DND-41 (cell line): ENCODE measurements around the gene BTN1A1.

Experiments
- ATAC-seq: fragments of 200-7000 bp; cut with Tn5 transposase; 3 replicates; pipeline ENCODE4 v1.9.1; 2021; ENCODE audit warnings: low read depth; ENCODE audit not compliant: insufficient read depth
- DNase-seq: peaks from one replicate; pipeline ENCODE4 v3.0.0-alpha.2; 2020
- H2AFZ ChIP-seq: 2 replicates; pipeline ENCODE4 v1.6.0; 2012; ENCODE audit warnings: low read depth, low read length
- H3K27ac ChIP-seq: 2 replicates; pipeline ENCODE4 v1.5.1; 2012; ENCODE audit warnings: low read length, inconsistent platforms
- H3K27me3 ChIP-seq: fragments of 200-600 bp; sonication (generic); 2 replicates; pipeline ENCODE4 v1.6.0; 2012; ENCODE audit warnings: low read length, mild to moderate bottlenecking, inconsistent platforms; ENCODE audit not compliant: insufficient read depth, poor library complexity
- H3K36me3 ChIP-seq: 2 replicates; pipeline ENCODE4 v1.5.1; 2012; ENCODE audit warnings: low read length, inconsistent platforms; ENCODE audit not compliant: insufficient read depth
- H3K4me1 ChIP-seq: 2 replicates; pipeline ENCODE4 v1.5.1; 2012; ENCODE audit warnings: mild to moderate bottlenecking, low read length; ENCODE audit not compliant: insufficient read depth
- H3K4me2 ChIP-seq: 2 replicates; pipeline ENCODE4 v1.6.0; 2012; ENCODE audit warnings: mild to moderate bottlenecking, moderate library complexity, low read length, inconsistent platforms; ENCODE audit not compliant: insufficient read depth
- H3K4me3 ChIP-seq, 2 experiments: fragments of 200-600 bp in 1 of 2; shearing (Covaris generic) in 1 of 2; 2 replicates each; pipeline ENCODE4 v1.5.1; 2012 to 2016; ENCODE audit warnings: inconsistent platforms in 2 of 2, low read length in 2 of 2, mild to moderate bottlenecking in 2 of 2, low read depth in 1 of 2, moderate library complexity in 1 of 2
- H3K79me2 ChIP-seq: 2 replicates; pipeline ENCODE4 v1.6.0; 2012; ENCODE audit warnings: low read length, inconsistent platforms; ENCODE audit not compliant: insufficient read depth
- H3K9ac ChIP-seq: 2 replicates; pipeline ENCODE4 v1.6.0; 2012; ENCODE audit warnings: low read depth, mild to moderate bottlenecking, inconsistent platforms, low read length, moderate library complexity
- H3K9me3 ChIP-seq: 2 replicates; pipeline ENCODE4 v1.5.1; 2012; ENCODE audit warnings: low read length, moderate library complexity, mild to moderate bottlenecking, inconsistent platforms; ENCODE audit not compliant: insufficient read depth, severe bottlenecking
- H4K20me1 ChIP-seq: 2 replicates; pipeline ENCODE4 v1.6.0; 2012; ENCODE audit warnings: low read length; ENCODE audit not compliant: insufficient read depth
- EZH2 ChIP-seq: IDR thresholded peaks from 3 replicates; pipeline ENCODE4 v1.6.1; 2012; ENCODE audit warnings: borderline replicate concordance, low read depth, mild to moderate bottlenecking, moderate library complexity, low read length, inconsistent platforms; ENCODE audit not compliant: severe bottlenecking
- TF ChIP-seq, protein P1 (sequence below): IDR thresholded peaks from 2 replicates; pipeline ENCODE4 v1.5.1; 2012; ENCODE audit warnings: borderline replicate concordance, low read length, moderate library complexity, mild to moderate bottlenecking; ENCODE audit not compliant: poor library complexity, severe bottlenecking; ENCODE audit errors: extremely low read depth

The BTN1A1 gene

DNA sequence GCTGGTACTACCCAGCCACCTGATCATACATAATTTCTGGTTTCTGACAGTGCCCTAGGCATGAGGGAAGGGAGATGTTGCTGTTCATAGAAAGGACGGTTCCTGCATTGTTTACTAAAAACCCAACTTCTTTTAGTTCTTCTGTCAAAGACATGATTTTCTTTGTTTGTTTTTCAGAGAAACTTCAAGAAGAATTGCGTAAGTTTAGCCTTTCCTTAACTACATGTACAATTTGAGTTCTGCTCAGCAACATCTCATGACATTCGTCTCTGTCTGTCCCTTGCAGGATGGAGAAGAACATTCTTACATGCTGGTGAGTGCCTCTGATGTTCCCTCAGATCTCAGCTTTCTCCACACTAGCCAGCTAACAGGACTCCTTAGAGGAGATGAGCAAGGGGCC is 34.3 kb upstream of the BTN1A1 start:
- H3K9ac ChIP-seq = no peak overlapping the region
- peaks cover 21% of the 10 kb centered on the region for H3K79me2 ChIP-seq
- H2AFZ ChIP-seq = no peak overlapping the region
- H3K4me2 ChIP-seq = no peak overlapping the region
- no peaks in the 10 kb centered on the region for H3K9me3 ChIP-seq
- ATAC-seq = no peak
- H3K4me1 ChIP-seq = peaks cover 8% of the 10 kb centered on the region
- H3K27ac ChIP-seq = no peak overlapping the region
- peaks cover 89% of the 10 kb centered on the region for H3K36me3 ChIP-seq
- no peak overlapping the region for H3K4me3 ChIP-seq
- DNase-seq = no peak
- TF ChIP-seq EZH2 = no peak
- TF ChIP-seq, protein P1, sequence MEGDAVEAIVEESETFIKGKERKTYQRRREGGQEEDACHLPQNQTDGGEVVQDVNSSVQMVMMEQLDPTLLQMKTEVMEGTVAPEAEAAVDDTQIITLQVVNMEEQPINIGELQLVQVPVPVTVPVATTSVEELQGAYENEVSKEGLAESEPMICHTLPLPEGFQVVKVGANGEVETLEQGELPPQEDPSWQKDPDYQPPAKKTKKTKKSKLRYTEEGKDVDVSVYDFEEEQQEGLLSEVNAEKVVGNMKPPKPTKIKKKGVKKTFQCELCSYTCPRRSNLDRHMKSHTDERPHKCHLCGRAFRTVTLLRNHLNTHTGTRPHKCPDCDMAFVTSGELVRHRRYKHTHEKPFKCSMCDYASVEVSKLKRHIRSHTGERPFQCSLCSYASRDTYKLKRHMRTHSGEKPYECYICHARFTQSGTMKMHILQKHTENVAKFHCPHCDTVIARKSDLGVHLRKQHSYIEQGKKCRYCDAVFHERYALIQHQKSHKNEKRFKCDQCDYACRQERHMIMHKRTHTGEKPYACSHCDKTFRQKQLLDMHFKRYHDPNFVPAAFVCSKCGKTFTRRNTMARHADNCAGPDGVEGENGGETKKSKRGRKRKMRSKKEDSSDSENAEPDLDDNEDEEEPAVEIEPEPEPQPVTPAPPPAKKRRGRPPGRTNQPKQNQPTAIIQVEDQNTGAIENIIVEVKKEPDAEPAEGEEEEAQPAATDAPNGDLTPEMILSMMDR = no peak
- 0 out of 2 replicates have a peak, but pooled peaks cover 3% of the 10 kb centered on the region for H4K20me1 ChIP-seq
- no peaks in the 10 kb centered on the region for H3K27me3 ChIP-seq

DNA sequence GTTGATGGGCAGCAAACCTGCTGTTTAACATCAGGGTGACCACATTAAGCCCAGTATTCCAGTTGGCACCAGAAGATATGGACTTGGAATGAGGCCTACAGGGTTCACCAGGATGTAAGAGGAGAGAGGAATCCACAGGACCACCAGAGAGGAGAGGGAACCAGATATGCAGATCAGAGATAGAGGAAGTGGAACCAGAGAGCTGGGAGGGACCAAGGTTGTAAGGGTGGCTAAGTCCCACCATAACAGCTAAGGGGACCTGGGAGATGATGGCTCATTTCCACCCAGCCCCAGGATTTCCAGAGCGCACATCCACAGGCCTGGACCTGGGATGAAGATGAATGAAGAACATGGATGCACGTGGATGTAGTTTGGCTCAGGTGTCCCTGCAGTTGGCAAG is 31.3 kb upstream of the BTN1A1 start:
- no peak for ATAC-seq
- Histone ChIP-seq H3K4me2 (no peak overlapping the region), H3K9me3 (peaks cover 9% of the 10 kb centered on the region), H4K20me1 (no peaks in the 10 kb centered on the region), H3K4me3 (no peak overlapping the region), H2AFZ (no peak overlapping the region), H3K27ac (no peak overlapping the region), H3K9ac (no peak overlapping the region), H3K36me3 (peaks cover 60% of the 10 kb centered on the region), H3K4me1 (peaks cover 12% of the 10 kb centered on the region), H3K79me2 (no peaks in the 10 kb centered on the region), H3K27me3 (no peaks in the 10 kb centered on the region)
- DNase-seq = no peak
- TF ChIP-seq, protein P1 = no peak
- TF ChIP-seq EZH2 = no peak

DNA sequence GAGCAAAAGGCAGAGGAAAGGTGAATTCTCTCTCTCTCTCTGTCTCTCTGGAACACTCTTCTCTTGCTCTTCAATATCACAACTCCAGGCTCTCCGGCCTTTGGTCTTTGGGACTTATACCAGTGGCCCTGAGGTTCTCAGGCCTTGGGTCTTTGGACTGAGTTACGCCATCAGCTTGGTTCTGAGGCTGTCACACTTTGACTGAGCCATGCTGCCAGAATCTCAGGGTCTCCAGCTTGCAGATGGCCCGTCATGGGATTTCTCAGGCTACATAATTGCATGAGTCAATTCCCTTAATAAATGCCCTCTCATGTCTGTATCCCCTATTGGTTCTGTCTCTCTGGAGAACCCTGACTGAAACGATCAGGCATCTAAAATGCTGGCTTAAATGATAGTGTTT is 29.5 kb upstream of the BTN1A1 start:
- ATAC-seq = no peak
- no peaks in the 10 kb centered on the region for H3K27me3 ChIP-seq
- TF ChIP-seq, protein P1 = no peak
- no peak for TF ChIP-seq EZH2
- H3K9me3 ChIP-seq = peaks cover 9% of the 10 kb centered on the region
- 0 out of 2 replicates have a peak, but pooled peaks cover 6% of the 10 kb centered on the region for H3K79me2 ChIP-seq
- no peak overlapping the region for H3K27ac ChIP-seq
- peaks cover 25% of the 10 kb centered on the region for H3K4me1 ChIP-seq
- peaks cover 42% of the 10 kb centered on the region for H3K36me3 ChIP-seq
- H3K9ac ChIP-seq = no peak overlapping the region
- no peak for DNase-seq
- no peaks in the 10 kb centered on the region for H4K20me1 ChIP-seq
- H3K4me2 ChIP-seq = no peak overlapping the region
- H3K4me3 ChIP-seq = no peak overlapping the region
- H2AFZ ChIP-seq = no peak overlapping the region

DNA sequence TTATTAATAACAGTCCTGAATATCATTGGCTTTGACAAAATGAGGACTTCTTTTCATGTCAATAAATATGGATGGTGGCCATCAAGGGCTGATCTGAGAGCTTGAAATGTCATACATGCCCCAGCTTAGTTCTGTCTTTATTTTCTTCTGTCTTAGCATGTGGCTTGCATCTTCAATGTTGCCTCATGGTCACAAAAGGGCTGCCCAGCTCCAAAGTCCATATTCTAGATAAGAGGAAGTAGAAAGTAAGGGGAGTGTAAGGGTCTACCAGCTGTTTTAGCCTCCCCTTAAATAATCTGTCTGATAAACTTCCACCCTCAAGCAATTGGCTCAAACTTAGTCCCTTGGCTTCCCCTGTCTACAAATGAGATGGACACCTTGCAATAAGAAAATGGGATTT is 28.1 kb upstream of the BTN1A1 start:
- peaks cover 28% of the 10 kb centered on the region for H3K36me3 ChIP-seq
- H4K20me1 ChIP-seq = no peaks in the 10 kb centered on the region
- H3K4me2 ChIP-seq = no peak overlapping the region
- H3K9ac ChIP-seq = no peak overlapping the region
- no peak overlapping the region for H2AFZ ChIP-seq
- peaks cover 9% of the 10 kb centered on the region for H3K9me3 ChIP-seq
- H3K79me2 ChIP-seq = 0 out of 2 replicates have a peak, but pooled peaks cover 6% of the 10 kb centered on the region
- no peaks in the 10 kb centered on the region for H3K27me3 ChIP-seq
- H3K4me3 ChIP-seq = no peak overlapping the region
- DNase-seq (no peak), ATAC-seq (no peak)
- peaks cover 27% of the 10 kb centered on the region for H3K4me1 ChIP-seq
- TF ChIP-seq, protein P1 = no peak
- TF ChIP-seq EZH2 = no peak
- H3K27ac ChIP-seq = no peak overlapping the region
